GM21717 (cell line): ENCODE measurements around the gene KLHL18.
"Not testable (repeated sequence)": the region's sequence is repeated elsewhere in the genome, so short reads cannot be mapped to it uniquely, and the experiment has no call there.

Source experiments
- ATAC-seq: cut with Tn5 transposase; IDR thresholded peaks from one replicate; pipeline ENCODE4 v1.9.1; 2021; ENCODE audit warnings: mild to moderate bottlenecking, moderate library complexity; ENCODE audit not compliant: unreplicated experiment

The KLHL18 gene

GRCh38 chr3:47282424-47283192 is at the start of gene KLHL18, which contains the start of gene KIF9:
Gene KLHL18, plus strand, starts transcription at chr3:47282944. Its CDS starts 22 bp downstream, at chr3:47282966.
Gene KIF9, minus strand, starts transcription at chr3:47282799. Its CDS starts 5,425 bp downstream, at chr3:47277374.
- ATAC-seq, result peak; percentile 77

GRCh38 chr3:47238017-47238416 is 44.7 kb upstream of the KLHL18 start:
- no peak for ATAC-seq

DNA sequence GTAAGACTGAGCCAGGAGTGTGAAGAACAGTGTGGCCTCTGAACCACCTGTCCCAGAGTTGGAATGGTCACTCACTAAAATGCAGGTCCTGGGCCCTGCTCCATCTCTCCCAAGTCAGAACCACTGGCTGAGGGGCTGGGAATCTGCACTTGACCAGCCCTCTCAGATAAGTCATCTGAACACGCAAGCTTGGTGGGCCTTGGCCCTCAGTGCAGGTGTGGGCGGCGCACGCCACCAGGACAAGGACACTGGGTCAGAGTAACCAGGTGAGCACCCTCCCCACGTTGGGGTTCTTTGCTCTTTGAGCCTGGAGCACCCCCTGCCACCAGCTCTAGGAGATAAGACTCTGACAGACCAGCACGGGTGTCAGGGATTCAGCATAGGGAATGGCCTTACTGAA is 42.8 kb upstream of the KLHL18 start:
- ATAC-seq, result no peak

DNA sequence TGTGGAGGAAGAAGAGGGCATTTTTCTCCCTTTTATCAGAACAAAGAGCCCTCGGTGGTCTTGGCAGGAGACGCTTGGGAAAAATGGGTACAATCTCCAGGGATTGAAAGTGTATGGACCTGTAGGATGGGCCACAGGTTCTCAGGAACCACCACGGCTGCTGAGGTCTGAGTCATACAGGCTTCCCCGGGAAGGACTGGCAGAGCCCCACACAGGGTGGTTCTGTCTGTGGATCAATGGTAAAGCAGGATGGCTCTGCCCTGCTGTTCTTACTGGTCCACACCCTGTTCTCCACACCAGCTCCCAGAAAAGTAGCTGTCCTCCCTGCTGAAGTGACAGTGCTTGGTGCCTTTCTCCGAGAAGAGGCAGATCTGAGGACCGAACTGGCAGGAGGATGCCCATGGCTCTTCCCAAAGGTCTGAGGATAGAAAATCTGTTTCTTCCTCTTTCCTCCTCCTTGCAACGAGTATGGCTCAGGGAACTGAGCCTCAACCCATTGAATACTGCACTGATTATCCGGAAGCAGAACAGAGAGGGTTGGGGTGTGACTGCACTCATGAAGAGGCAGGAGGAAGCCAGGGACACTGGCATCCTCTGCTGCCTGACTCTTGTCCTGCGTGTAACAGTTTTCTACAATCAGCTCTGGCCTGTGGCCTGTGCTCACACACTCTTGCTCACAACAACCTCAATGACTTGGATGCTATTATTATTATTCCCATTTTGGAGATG is 39.2 kb upstream of the KLHL18 start:
- ATAC-seq, result no peak

DNA sequence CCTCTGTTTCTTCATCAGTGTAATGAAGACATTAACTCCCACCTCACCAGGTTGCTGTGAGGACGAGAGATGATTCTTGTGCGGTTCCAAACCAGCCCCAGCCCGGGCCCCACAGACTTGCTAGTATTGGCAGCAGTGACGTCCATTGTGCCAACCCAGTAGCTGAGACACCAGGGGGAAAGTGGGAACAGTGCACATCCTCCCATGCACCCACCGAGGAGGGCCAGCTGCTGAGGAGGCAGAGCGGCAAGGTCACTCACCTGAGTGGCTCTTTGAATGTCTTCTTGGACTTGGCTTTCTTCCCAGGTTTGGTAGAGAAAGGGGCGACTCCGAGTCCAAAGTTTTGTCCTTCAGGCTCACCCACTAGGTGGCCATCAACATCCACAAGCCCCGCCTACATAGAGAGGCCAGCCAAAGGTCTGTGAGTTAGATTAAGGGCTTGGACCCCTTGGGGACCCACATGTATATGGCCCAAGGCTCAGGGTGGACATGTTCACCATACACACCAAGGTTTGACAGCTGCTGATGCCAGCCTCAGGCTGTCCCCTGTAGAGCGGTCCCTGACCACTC is 38.1 kb upstream of the KLHL18 start:
- no peak for ATAC-seq

GRCh38 chr3:47245271-47245670 is 37.5 kb upstream of the KLHL18 start:
- no peak for ATAC-seq

GRCh38 chr3:47247131-47248064 is 35.3 kb upstream of the KLHL18 start:
- ATAC-seq, result no peak

DNA sequence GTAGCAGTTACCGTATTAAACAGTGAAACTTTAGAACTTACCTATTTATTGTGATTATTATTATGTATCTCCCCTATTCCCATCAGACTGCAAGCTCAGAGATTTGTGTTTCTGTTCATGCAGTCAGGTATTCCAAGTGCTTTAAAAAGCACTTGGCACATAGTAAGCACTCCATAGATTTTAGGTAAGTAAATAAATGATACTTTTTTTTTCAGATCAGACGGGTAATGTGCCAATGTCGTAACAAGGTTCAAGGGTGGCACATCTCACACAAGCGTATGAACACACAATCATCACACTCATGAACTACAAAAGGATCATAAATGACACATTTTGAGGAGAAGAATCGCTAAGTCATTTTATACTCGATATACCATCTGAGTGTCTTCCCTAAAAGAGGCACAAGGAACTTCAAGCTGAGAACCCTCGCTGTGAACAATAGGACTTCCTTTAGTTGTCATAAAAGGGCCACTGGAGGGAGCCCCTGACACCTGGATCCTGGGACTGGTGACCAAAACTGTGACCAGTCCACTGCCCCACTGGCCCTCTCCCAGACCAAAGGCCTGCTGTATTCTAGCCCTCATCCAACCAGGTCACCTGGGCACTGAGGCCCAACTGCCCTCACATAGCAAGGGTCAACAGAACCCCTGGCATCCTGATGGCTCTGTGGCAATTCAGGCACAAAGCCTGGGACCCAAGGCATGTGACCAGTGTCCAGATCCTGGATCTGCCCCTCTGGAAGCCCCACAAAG is 32.3 kb upstream of the KLHL18 start:
- ATAC-seq, result no peak

- not testable (repeated sequence) for ATAC-seq
These were observed 31.7 kb upstream of the KLHL18 start for GRCh38 chr3:47251085-47251484.

GRCh38 chr3:47251689-47252088 is 31.1 kb upstream of the KLHL18 start:
- ATAC-seq, result no peak

DNA sequence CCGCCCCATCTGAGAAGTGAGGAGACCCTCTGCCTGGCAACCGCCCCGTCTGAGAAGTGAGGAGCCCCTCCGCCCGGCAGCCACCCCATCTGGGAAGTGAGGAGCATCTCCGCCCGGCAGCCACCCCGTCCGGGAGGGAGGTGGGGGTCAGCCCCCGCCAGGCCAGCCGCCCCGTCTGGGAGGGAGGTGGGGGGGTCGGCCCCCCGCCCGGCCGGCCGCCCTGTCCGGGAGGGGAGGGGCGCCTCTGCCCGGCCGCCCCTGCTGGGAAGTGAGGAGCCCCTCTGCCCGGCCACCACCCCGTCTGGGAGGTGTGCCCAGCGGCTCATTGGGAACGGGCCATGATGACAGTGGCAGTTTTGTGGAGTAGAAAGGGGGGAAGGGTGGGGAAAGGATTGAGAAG is 26.4 kb upstream of the KLHL18 start:
- not testable (repeated sequence) for ATAC-seq

DNA sequence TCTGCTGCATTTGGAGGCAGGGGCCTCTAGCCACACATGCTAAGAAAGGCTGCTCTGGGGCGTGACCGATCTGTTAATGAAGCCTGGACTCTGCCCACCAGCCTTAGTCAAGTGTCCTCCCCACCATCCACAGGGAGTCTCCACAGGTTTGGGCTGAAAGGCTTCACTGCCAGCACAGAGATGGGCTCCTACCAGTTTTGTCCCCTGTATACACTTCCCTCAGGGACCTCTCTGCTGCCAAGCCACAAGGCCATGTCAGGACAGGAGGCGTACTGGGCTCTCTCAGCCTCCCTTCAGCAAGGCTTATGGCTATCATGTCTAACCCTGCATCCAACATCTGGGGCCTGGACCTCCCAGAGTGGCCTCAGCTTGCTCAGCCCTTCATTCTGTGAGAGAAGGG is 23.6 kb upstream of the KLHL18 start:
- no peak for ATAC-seq

GRCh38 chr3:47260605-47261004 is 22.1 kb upstream of the KLHL18 start:
- ATAC-seq, result no peak

- ATAC-seq, result no peak
These were observed 21.4 kb upstream of the KLHL18 start for GRCh38 chr3:47261301-47261700.

- ATAC-seq, result no peak
These were observed 17.7 kb upstream of the KLHL18 start for GRCh38 chr3:47265008-47265407.

DNA sequence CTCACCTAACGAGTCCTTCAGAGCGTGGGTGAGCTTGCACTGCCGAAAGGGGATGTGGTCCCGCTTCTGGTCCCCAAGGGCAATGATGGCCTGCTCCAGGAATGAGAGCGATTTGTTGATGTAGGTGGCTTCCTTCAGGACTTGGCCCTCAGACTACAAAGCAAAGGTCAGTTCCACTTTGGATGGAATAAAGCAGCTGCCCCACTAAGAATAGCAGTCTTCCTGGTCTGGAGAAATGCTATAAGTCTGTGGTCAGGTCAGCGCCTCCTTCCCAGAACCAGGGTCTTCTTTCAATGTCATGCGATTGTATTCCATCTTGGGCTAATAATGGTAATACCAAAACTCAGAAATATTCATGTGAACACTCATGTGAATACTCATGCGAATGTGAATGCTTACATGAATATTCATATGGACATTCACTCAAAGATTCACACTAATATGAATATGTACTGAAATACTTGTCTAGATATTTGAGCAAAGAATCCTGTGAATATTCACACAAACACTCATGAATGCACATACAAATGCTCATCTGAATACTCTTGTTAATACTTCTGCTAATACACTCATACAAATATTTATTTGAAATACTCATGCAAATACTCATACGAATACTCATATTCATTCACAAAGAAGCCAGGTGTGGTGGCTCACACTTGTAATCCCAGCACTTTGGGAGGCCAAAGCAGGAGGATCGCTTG is 16.9 kb upstream of the KLHL18 start:
- ATAC-seq, result no peak

GRCh38 chr3:47266709-47267489 is 15.8 kb upstream of the KLHL18 start:
- ATAC-seq, result no peak

DNA sequence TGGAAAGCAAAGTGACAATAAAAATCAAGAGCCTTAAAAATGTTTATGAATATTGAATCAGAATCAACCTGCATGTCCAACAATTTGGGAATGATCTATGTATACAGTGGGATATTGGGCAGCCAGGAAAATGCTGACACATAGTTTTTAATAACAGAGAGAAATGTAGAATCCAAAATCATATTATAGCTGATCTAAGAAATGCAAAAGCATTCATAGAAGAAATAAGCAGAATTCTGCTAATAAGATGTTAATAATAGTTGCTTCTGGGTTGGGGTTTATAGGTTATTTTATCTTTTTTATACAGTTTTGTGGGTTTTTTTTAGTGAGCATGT is 15.3 kb upstream of the KLHL18 start:
- no peak for ATAC-seq

GRCh38 chr3:47270526-47270925 is 12.2 kb upstream of the KLHL18 start:
- ATAC-seq, result no peak
